CD8-positive, alpha-beta memory T cell (primary cell): Measurements from ENCODE around the gene NES. TPM values are rescaled to one million over a fixed set of nuclear protein-coding genes. Genes with fewer than 3 reads are reported as not detected.

Source experiments
- CTCF ChIA-PET: fragments of 350-600 bp; sonication (Branson Sonifier 250); formaldehyde crosslinking; loops from one replicate; lab custom pipeline; 2021; ENCODE audit warnings: antibody characterized with exemption; lab: Charles Lee
- POLR2A ChIA-PET: fragments of 350-600 bp; sonication (Branson Sonifier 250); formaldehyde crosslinking; loops from one replicate; lab custom pipeline; 2021; ENCODE audit warnings: antibody characterized with exemption; lab: Charles Lee
- DNase-seq, 5 donors: peaks; one replicate each; pipeline versions ENCODE4 v3.0.0 to v3.0.0-alpha.2; 2020 to 2022; ENCODE audit warnings: mixed read lengths in 1 of 5
- H3K27ac ChIP-seq: one replicate; pipeline ENCODE4 v1.7.0; 2013; ENCODE audit warnings: low read depth, mild to moderate bottlenecking, low read length, moderate library complexity
- H3K27me3 ChIP-seq: 2 replicates; pipeline ENCODE4 v1.7.0; 2013; ENCODE audit warnings: low read length, mild to moderate bottlenecking; ENCODE audit not compliant: insufficient read depth, poor library complexity, severe bottlenecking
- H3K36me3 ChIP-seq: 2 replicates; pipeline ENCODE4 v1.7.0; 2013; ENCODE audit warnings: mild to moderate bottlenecking, low read length, moderate library complexity; ENCODE audit not compliant: insufficient read depth
- H3K4me1 ChIP-seq: 2 replicates; pipeline ENCODE4 v1.7.0; 2013; ENCODE audit warnings: mild to moderate bottlenecking, low read length, moderate library complexity; ENCODE audit not compliant: insufficient read depth
- H3K4me3 ChIP-seq: 2 replicates; pipeline ENCODE4 v1.7.0; 2013; ENCODE audit warnings: mild to moderate bottlenecking, low read length
- H3K9me3 ChIP-seq: 2 replicates; pipeline ENCODE4 v1.7.0; 2013; ENCODE audit warnings: mild to moderate bottlenecking, low read length
- H3K27ac Mint-ChIP-seq, 8 donors: one replicate each; pipeline ENCODE4 v1.8.0; 2020 to 2021; ENCODE audit warnings: mixed read lengths in 8 of 8, mild to moderate bottlenecking in 6 of 8, inconsistent platforms in 3 of 8, moderate library complexity in 3 of 8
- H3K27me3 Mint-ChIP-seq, 2 donors: one replicate each; pipeline ENCODE4 v1.8.0; 2020 to 2021; ENCODE audit warnings: mixed read lengths in 2 of 2, mild to moderate bottlenecking in 1 of 2, moderate library complexity in 1 of 2
- H3K36me3 Mint-ChIP-seq, 3 donors: one replicate each; pipeline ENCODE4 v1.8.0; 2020 to 2021; ENCODE audit warnings: mixed read lengths in 3 of 3, inconsistent platforms in 1 of 3, mild to moderate bottlenecking in 1 of 3
- H3K4me1 Mint-ChIP-seq, 3 donors: one replicate each; pipeline ENCODE4 v1.8.0; 2020 to 2021; ENCODE audit warnings: mixed read lengths in 3 of 3, inconsistent platforms in 1 of 3, mild to moderate bottlenecking in 1 of 3
- H3K4me3 Mint-ChIP-seq, 7 donors: one replicate each; pipeline ENCODE4 v1.8.0; 2020 to 2021; ENCODE audit warnings: mixed read lengths in 7 of 7, mild to moderate bottlenecking in 6 of 7, moderate library complexity in 4 of 7, inconsistent platforms in 2 of 7
- H3K9me3 Mint-ChIP-seq, 5 donors: one replicate each; pipeline ENCODE4 v1.8.0; 2020 to 2022; ENCODE audit warnings: mixed read lengths in 5 of 5, mild to moderate bottlenecking in 3 of 5, moderate library complexity in 2 of 5, inconsistent platforms in 1 of 5
- polyA plus RNA-seq: library from polyadenylated mRNA; unstranded; fragments of 300-500 nt; fragmentation: Illumina TruSeq; gene quantifications from one replicate; pipeline ENCODE4 v1.2.3, GENCODE V29; 2021
- total RNA-seq, 2 experiments: library from RNA; stranded (reverse); gene quantifications; one replicate each; pipeline ENCODE4 v1.2.3, GENCODE V29; 2021

Gene NES, protein sequence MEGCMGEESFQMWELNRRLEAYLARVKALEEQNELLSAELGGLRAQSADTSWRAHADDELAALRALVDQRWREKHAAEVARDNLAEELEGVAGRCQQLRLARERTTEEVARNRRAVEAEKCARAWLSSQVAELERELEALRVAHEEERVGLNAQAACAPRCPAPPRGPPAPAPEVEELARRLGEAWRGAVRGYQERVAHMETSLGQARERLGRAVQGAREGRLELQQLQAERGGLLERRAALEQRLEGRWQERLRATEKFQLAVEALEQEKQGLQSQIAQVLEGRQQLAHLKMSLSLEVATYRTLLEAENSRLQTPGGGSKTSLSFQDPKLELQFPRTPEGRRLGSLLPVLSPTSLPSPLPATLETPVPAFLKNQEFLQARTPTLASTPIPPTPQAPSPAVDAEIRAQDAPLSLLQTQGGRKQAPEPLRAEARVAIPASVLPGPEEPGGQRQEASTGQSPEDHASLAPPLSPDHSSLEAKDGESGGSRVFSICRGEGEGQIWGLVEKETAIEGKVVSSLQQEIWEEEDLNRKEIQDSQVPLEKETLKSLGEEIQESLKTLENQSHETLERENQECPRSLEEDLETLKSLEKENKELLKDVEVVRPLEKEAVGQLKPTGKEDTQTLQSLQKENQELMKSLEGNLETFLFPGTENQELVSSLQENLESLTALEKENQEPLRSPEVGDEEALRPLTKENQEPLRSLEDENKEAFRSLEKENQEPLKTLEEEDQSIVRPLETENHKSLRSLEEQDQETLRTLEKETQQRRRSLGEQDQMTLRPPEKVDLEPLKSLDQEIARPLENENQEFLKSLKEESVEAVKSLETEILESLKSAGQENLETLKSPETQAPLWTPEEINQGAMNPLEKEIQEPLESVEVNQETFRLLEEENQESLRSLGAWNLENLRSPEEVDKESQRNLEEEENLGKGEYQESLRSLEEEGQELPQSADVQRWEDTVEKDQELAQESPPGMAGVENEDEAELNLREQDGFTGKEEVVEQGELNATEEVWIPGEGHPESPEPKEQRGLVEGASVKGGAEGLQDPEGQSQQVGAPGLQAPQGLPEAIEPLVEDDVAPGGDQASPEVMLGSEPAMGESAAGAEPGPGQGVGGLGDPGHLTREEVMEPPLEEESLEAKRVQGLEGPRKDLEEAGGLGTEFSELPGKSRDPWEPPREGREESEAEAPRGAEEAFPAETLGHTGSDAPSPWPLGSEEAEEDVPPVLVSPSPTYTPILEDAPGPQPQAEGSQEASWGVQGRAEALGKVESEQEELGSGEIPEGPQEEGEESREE (N-terminal part only)
- total RNA-seq, result not detected
- not detected for polyA plus RNA-seq

DNA sequence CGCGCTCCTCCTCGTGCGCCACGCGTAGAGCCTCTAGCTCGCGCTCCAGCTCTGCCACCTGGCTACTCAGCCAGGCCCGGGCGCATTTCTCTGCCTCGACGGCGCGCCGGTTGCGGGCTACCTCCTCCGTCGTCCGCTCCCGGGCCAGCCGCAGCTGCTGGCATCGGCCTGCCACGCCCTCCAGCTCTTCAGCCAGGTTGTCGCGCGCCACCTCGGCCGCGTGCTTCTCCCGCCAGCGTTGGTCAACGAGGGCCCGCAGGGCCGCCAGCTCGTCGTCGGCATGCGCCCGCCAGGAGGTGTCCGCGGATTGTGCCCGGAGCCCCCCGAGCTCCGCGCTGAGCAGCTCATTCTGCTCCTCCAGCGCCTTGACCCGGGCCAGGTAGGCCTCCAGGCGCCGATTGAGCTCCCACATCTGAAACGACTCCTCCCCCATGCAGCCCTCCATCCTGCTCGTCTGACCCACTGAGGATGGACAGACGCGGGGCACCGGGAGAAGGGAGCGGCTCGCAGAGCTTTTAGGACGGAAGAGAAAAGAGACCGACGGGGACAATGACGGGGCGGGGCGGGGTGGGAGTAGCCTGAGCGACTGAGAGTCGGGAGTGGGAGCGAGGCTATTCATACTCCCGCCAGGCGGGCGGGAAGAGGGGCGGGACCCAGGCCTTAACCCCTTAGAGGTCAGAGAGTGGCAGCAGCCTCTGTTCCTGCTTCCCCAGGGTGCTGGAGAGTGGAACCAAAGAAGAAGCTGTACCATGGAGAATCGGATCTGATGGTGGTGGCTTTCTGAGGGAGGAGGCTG, at the start of gene NES:
TSS of gene NES (minus strand) at position 588 of the 796 bp plus-strand sequence. CDS start at position 445, 143 bp downstream.
- POLR2A ChIA-PET, result no interaction called here
- H3K36me3 Mint-ChIP-seq, result no peaks in the 10 kb centered on the region
- peaks cover 39% of the 10 kb centered on the region for H3K27me3 ChIP-seq
- no peaks in the 10 kb centered on the region for H3K9me3 ChIP-seq
- H3K4me3 Mint-ChIP-seq, result peak within 1 kb of the TSS in 4 of 7 donors; percentile 20 to 61 (median 42)
- H3K4me1 ChIP-seq, result peaks cover 10% of the 10 kb centered on the region
- DNase-seq, result no peak
- CTCF ChIA-PET, result interaction anchor here (0.8 to 3.5 kb wide), 12 partner anchors 10 to 162 kb away, joined by 3 to 16 read pairs (median 4); partner anchors contain the start of genes CRABP2, ISG20L2 and METTL25B
- H3K4me3 ChIP-seq, result peak within 1 kb of the TSS; percentile 26
- H3K27ac Mint-ChIP-seq, result peak within 1 kb of the TSS in 1 of 8 donors; percentile 3
- peaks cover 50 to 69% of the 10 kb centered on the region in 2 donors for H3K27me3 Mint-ChIP-seq
- no peaks in the 10 kb centered on the region for H3K36me3 ChIP-seq
- H3K27ac ChIP-seq, result peak within 1 kb of the TSS; percentile 33
- H3K4me1 Mint-ChIP-seq, result peaks cover 8 to 16% (median 13%) of the 10 kb centered on the region in 3 donors
- H3K9me3 Mint-ChIP-seq, result no peaks in the 10 kb centered on the region

DNA sequence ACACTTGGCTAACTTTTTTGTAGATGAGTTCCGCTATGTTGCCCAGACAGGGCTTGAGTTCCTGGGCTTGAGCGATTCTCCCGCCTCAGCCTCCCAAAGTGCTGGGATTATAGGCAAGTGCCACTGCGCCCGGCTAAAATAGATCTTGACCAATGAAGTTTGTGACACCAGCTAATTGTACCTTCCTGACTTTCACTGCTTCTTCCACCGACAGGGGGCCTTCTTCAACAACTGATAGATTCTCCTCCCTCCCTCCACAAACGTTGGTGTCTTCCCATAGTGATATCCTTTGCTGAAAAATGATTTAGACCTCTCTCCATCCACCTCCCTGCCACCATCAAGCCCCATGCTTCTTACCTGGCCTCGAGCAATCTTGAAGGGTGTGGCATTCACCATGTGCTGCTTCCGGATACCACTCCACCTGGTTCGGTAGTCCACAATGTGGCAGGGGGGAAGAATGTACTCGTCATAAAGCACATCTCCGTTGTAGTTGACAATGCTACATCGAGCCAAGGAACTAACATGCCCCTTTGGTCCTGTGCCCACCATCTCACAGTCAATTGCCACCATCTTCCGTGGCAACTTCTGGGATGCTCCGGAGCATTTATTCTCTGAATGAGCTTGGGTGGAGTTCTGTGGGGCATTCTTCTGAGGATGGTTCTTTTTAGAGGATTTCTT, 49.5 kb upstream of the NES start:
- no peaks in the 10 kb centered on the region for H3K9me3 ChIP-seq
- Mint-ChIP-seq H3K27me3 (peaks cover 0 to 2% of the 10 kb centered on the region in 2 donors), H3K36me3 (peaks cover 9 to 44% (median 13%) of the 10 kb centered on the region in 3 donors), H3K9me3 (no peaks in the 10 kb centered on the region), H3K4me3 (no peak overlapping the region), H3K27ac (peak overlapping the region in 1 of 8 donors; percentile 99), H3K4me1 (peaks cover 31 to 34% (median 33%) of the 10 kb centered on the region in 3 donors)
- peak in 3 of 5 donors; percentile 36 to 48 (median 39) for DNase-seq
- ChIA-PET CTCF (interaction anchor here (0.8 to 6.5 kb wide), 46 partner anchors 9 to 341 kb away, joined by 3 to 183 read pairs (median 6); partner anchors contain the start of genes CRABP2, HDGF, INSRR and MRPL24), POLR2A (interaction anchor here (1.0 to 4.2 kb wide), 6 partner anchors 14 to 40 kb away, joined by 4 to 45 read pairs (median 16); partner anchors contain the start of genes CRABP2, HDGF, MRPL24 and PRCC)
- H3K27ac ChIP-seq, result peak overlapping the region; percentile 98
- H3K36me3 ChIP-seq, result peaks cover 24% of the 10 kb centered on the region
- H3K4me3 ChIP-seq, result peak overlapping the region; percentile 80
- H3K27me3 ChIP-seq, result no peaks in the 10 kb centered on the region
- peaks cover 39% of the 10 kb centered on the region for H3K4me1 ChIP-seq

GRCh38 chr1:156725683-156726280, 48.6 kb upstream of the NES start:
- Histone ChIP-seq H3K4me1 (peaks cover 39% of the 10 kb centered on the region), H3K36me3 (peaks cover 33% of the 10 kb centered on the region), H3K9me3 (no peaks in the 10 kb centered on the region), H3K4me3 (peak overlapping the region; percentile 80), H3K27me3 (no peaks in the 10 kb centered on the region), H3K27ac (peak overlapping the region; percentile 44)
- H3K4me1 Mint-ChIP-seq, result peaks cover 29 to 34% (median 31%) of the 10 kb centered on the region in 3 donors
- peaks cover 9 to 54% (median 13%) of the 10 kb centered on the region in 3 donors for H3K36me3 Mint-ChIP-seq
- H3K27ac Mint-ChIP-seq, result no peak overlapping the region
- ChIA-PET CTCF (interaction anchor here (0.8 to 6.5 kb wide), 46 partner anchors 9 to 340 kb away, joined by 3 to 183 read pairs (median 6); partner anchors contain the start of genes CRABP2, HDGF, INSRR and MRPL24), POLR2A (interaction anchor here (0.9 to 4.2 kb wide), 6 partner anchors 15 to 41 kb away, joined by 3 to 28 read pairs (median 4); partner anchors contain the start of genes CRABP2, HDGF and PRCC)
- H3K9me3 Mint-ChIP-seq, result no peaks in the 10 kb centered on the region
- DNase-seq, result peak; percentile 72 to 84 (median 76)
- no peak overlapping the region for H3K4me3 Mint-ChIP-seq
- peaks cover 0 to 2% of the 10 kb centered on the region in 2 donors for H3K27me3 Mint-ChIP-seq

DNA sequence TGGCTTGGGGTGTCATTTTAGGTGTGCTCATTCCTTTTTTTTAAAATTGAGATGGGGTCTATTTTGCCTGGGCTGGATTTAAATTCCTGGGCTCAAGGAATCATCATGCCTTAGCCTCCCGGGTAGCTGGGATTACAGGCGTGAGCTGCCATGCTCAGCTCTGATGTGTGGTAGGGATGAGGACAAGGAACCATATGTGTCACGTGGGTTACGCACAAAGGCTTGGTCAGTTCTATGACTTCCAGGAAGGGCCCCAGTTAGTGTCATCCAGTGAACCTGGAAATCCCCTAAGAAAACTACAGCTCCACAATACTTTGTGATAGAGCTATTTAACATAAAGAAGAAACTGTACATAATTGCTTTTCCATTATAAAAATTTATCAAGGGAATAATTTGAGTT, 44.3 kb upstream of the NES start:
- Histone ChIP-seq H3K9me3 (no peaks in the 10 kb centered on the region), H3K4me1 (peaks cover 26% of the 10 kb centered on the region), H3K27ac (no peak overlapping the region), H3K27me3 (no peaks in the 10 kb centered on the region), H3K36me3 (peaks cover 44% of the 10 kb centered on the region), H3K4me3 (no peak overlapping the region)
- peaks cover 9 to 63% (median 14%) of the 10 kb centered on the region in 3 donors for H3K36me3 Mint-ChIP-seq
- peak overlapping the region in 2 of 8 donors; percentile 32 to 74 for H3K27ac Mint-ChIP-seq
- H3K9me3 Mint-ChIP-seq, result no peaks in the 10 kb centered on the region
- CTCF ChIA-PET, result interaction anchor here (1.2 to 5.3 kb wide), 3 partner anchors 13 to 35 kb away, joined by 3 to 32 read pairs (median 3); no protein-coding TSS in a partner anchor
- H3K27me3 Mint-ChIP-seq, result peaks cover 0 to 1% of the 10 kb centered on the region in 2 donors
- peaks cover 16 to 20% (median 20%) of the 10 kb centered on the region in 3 donors for H3K4me1 Mint-ChIP-seq
- H3K4me3 Mint-ChIP-seq, result no peak overlapping the region
- no peak for DNase-seq
- POLR2A ChIA-PET, result interaction anchor here (0.6 kb wide), 1 partner anchor 139 kb away, joined by 4 read pairs; the partner anchor contains the start of gene NTRK1

GRCh38 chr1:156721131-156721530, 43.9 kb upstream of the NES start:
- ChIA-PET CTCF (interaction anchor here (1.2 to 5.3 kb wide), 3 partner anchors 13 to 35 kb away, joined by 3 to 32 read pairs (median 3); no protein-coding TSS in a partner anchor), POLR2A (interaction anchor here (0.6 kb wide), 1 partner anchor 140 kb away, joined by 4 read pairs; the partner anchor contains the start of gene NTRK1)
- Mint-ChIP-seq H3K9me3 (no peaks in the 10 kb centered on the region), H3K27me3 (peaks cover 0 to 1% of the 10 kb centered on the region in 2 donors), H3K27ac (peak overlapping the region in 1 of 8 donors; percentile 46), H3K36me3 (peaks cover 9 to 64% (median 15%) of the 10 kb centered on the region in 3 donors), H3K4me1 (peaks cover 18 to 20% (median 20%) of the 10 kb centered on the region in 3 donors), H3K4me3 (no peak overlapping the region)
- H3K27me3 ChIP-seq, result no peaks in the 10 kb centered on the region
- no peaks in the 10 kb centered on the region for H3K9me3 ChIP-seq
- H3K27ac ChIP-seq, result no peak overlapping the region
- no peak overlapping the region for H3K4me3 ChIP-seq
- DNase-seq, result no peak
- H3K4me1 ChIP-seq, result peaks cover 22% of the 10 kb centered on the region
- H3K36me3 ChIP-seq, result peaks cover 44% of the 10 kb centered on the region

DNA sequence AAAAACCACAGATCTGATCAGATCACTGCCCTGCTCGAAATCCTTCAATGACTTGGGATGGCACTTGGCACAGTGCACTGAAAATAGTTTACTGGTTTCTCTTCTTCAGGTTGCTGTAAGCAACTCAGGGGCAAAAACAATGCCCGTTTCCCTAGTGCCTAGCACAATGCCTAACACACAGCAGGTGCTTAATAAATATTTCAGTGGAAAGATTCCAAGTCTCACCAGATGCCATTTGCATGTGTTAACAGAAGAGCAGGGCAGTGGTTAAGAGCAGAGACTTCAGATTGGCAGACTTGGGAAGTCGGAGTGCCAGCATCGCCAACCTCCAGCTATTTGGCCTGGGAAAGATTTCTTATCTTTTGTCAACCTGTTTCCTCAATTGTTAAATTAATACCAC, 40.1 kb upstream of the NES start:
- Mint-ChIP-seq H3K36me3 (peaks cover 0 to 50% (median 11%) of the 10 kb centered on the region in 3 donors), H3K4me3 (no peak overlapping the region), H3K4me1 (peaks cover 2 to 15% (median 3%) of the 10 kb centered on the region in 3 donors), H3K27ac (peak overlapping the region in 1 of 8 donors; percentile 29), H3K27me3 (peaks cover 0 to 1% of the 10 kb centered on the region in 2 donors), H3K9me3 (no peaks in the 10 kb centered on the region)
- CTCF ChIA-PET, result interaction anchor here (1.3 to 8.0 kb wide), 2 partner anchors 10 to 28 kb away, joined by 6 to 52 read pairs; partner anchors contain the start of genes ISG20L2 and METTL25B
- Histone ChIP-seq H3K9me3 (no peaks in the 10 kb centered on the region), H3K4me3 (no peak overlapping the region), H3K27me3 (no peaks in the 10 kb centered on the region), H3K4me1 (no peaks in the 10 kb centered on the region), H3K27ac (no peak overlapping the region), H3K36me3 (peaks cover 23% of the 10 kb centered on the region)
- DNase-seq, result no peak
- POLR2A ChIA-PET, result no interaction called here
